GM12878 (cell line): Measurements from ENCODE around the gene IRX4. TPM values are rescaled to one million over a fixed set of nuclear protein-coding genes. Genes with fewer than 3 reads are reported as not detected.

ENCODE experiments used
- ATAC-seq: fragments of 200-7000 bp; cut with Tn5 transposase; 3 replicates; pipeline ENCODE4 v1.9.1; 2020; ENCODE audit warnings: mild to moderate bottlenecking, moderate library complexity
- BruUV-seq: library from RNA; stranded (reverse); fragments of 400-500 nt; replicated peaks from 2 replicates; lab custom pipeline; 2021; lab: Mats Ljungman, UMichigan
- CTCF ChIA-PET: fragments of 300-600 bp; sonication (Branson Sonifier 250); formaldehyde crosslinking; extraction: SDS; loops from one replicate; lab custom pipeline; 2021; ENCODE audit warnings: inconsistent platforms; lab: Yijun Ruan, JAX
- POLR2A ChIA-PET: fragments of 350-600 bp; formaldehyde crosslinking; extraction: SDS; loops from one replicate; lab custom pipeline; 2021; ENCODE audit warnings: inconsistent platforms; lab: Charles Lee
- RAD21 ChIA-PET: fragments of 300-600 bp; sonication (Branson Sonifier 250); formaldehyde crosslinking; loops from one replicate; lab custom pipeline; 2023; ENCODE audit warnings: antibody characterized with exemption; ENCODE audit not compliant: unreplicated experiment; lab: Charles Lee
- SMC1A ChIA-PET: fragments of 300-600 bp; sonication (Branson Sonifier 250); formaldehyde crosslinking; loops from one replicate; lab custom pipeline; 2023; ENCODE audit not compliant: unreplicated experiment, uncharacterized antibody; lab: Charles Lee
- DNase-seq: peaks from one replicate; pipeline ENCODE4 v3.0.0-alpha.2; 2011; ENCODE audit warnings: low read depth, low spot score
- FAIRE-seq: peaks from 3 replicates; lab custom pipeline; 2011; peaks lifted over from hg19 to GRCh38; lab: Jason Lieb, UNC
- H2AFZ ChIP-seq: 2 replicates; pipeline ENCODE4 v1.6.0; 2011; ENCODE audit warnings: low read depth, low read length, control low read depth; ENCODE audit not compliant: control insufficient read depth
- H3K27ac ChIP-seq: 2 replicates; pipeline ENCODE4 v1.5.1; 2011; ENCODE audit warnings: control low read depth; ENCODE audit not compliant: control insufficient read depth, insufficient read depth
- H3K27me3 ChIP-seq, 2 experiments: replicated peaks in 1 of 2; 2 replicates each; pipeline versions ENCODE4 v1.6.0 to v1.6.1; 2011; ENCODE audit warnings: low read length in 1 of 2; ENCODE audit not compliant: control insufficient read depth in 2 of 2, insufficient read depth in 2 of 2
- H3K36me3 ChIP-seq, 2 experiments: 2 replicates each; pipeline ENCODE4 v1.5.1; 2011; ENCODE audit warnings: low read length in 1 of 2; ENCODE audit not compliant: control insufficient read depth in 2 of 2, insufficient read depth in 2 of 2
- H3K4me1 ChIP-seq: 2 replicates; pipeline ENCODE4 v1.6.1; 2011; ENCODE audit warnings: mild to moderate bottlenecking, low read length, moderate library complexity, mixed read lengths; ENCODE audit not compliant: control insufficient read depth, insufficient read depth
- H3K4me2 ChIP-seq: 2 replicates; pipeline ENCODE4 v1.6.0; 2011; ENCODE audit warnings: control low read depth; ENCODE audit not compliant: control insufficient read depth, insufficient read depth
- H3K4me3 ChIP-seq: fragments of 200-600 bp; sonication (generic); 2 replicates; pipeline ENCODE4 v1.5.1; 2016
- H3K79me2 ChIP-seq: 2 replicates; pipeline ENCODE4 v1.6.0; 2011; ENCODE audit warnings: low read length; ENCODE audit not compliant: control insufficient read depth, insufficient read depth
- H3K9ac ChIP-seq: 2 replicates; pipeline ENCODE4 v1.8.0; 2011; ENCODE audit warnings: low read length, control low read depth, mixed read lengths; ENCODE audit not compliant: control insufficient read depth, insufficient read depth
- H3K9me3 ChIP-seq: replicated peaks from 3 replicates; pipeline ENCODE4 v1.5.1; 2011; ENCODE audit warnings: mild to moderate bottlenecking, low read length; ENCODE audit not compliant: control insufficient read depth, insufficient read depth
- H4K20me1 ChIP-seq: 2 replicates; pipeline ENCODE4 v1.6.0; 2011; ENCODE audit not compliant: control insufficient read depth, insufficient read depth
- BHLHE40 ChIP-seq, 2 experiments: fragments of 450-650 bp in 1 of 2; IDR thresholded peaks; 2 replicates each; pipeline ENCODE4 v1.6.1; 2011 to 2017; ENCODE audit warnings: low read depth in 2 of 2, borderline replicate concordance in 1 of 2, improper control_type of control experiment in 1 of 2, low read length in 1 of 2, mild to moderate bottlenecking in 1 of 2
- BRCA1 ChIP-seq: IDR thresholded peaks from 2 replicates; pipeline ENCODE4 v1.6.1; 2011; ENCODE audit warnings: low read depth, low read length, improper control_type of control experiment
- CHD2 ChIP-seq: IDR thresholded peaks from 2 replicates; pipeline ENCODE4 v1.6.1; 2011; ENCODE audit warnings: low read depth, low read length, improper control_type of control experiment, borderline replicate concordance
- HDAC6 ChIP-seq: fragments of 200-600 bp; sonication (generic); IDR thresholded peaks from one replicate; pipeline ENCODE4 v1.8.0; 2017; ENCODE audit warnings: antibody characterized with exemption; ENCODE audit not compliant: unreplicated experiment
- HSF1 ChIP-seq: fragments of 150-350 bp; IDR thresholded peaks from 2 replicates; pipeline ENCODE4 v1.6.1; 2014; ENCODE audit warnings: mild to moderate bottlenecking, low read depth, low read length
- IRF4 ChIP-seq: IDR thresholded peaks from 2 replicates; pipeline ENCODE4 v1.6.1; 2011; ENCODE audit warnings: low read depth, low read length
- PRDM15 ChIP-seq: fragments of 450-650 bp; formaldehyde crosslinking; IDR thresholded peaks from 2 replicates; pipeline ENCODE4 v1.4.0; 2020; ENCODE audit warnings: mild to moderate bottlenecking, moderate library complexity
- ZBED1 ChIP-seq: IDR thresholded peaks from 2 replicates; pipeline ENCODE4 v1.6.1; 2016; ENCODE audit warnings: borderline replicate concordance
- ZBTB4 ChIP-seq: fragments of 450-650 bp; formaldehyde crosslinking; IDR thresholded peaks from 2 replicates; pipeline ENCODE4 v1.4.0; 2022; ENCODE audit warnings: mild to moderate bottlenecking, moderate library complexity
- WGBS: methylation state at CpG from one replicate; pipeline ENCODE4 v1.1.6; 2016; ENCODE audit warnings: low lambda C conversion rate; ENCODE audit not compliant: insufficient replicate concordance, insufficient coverage; ENCODE audit errors: missing lambda C conversion rate; 5-methylcytosine and 5-hydroxymethylcytosine counted together
- in situ Hi-C: fragments of 300-500 bp; cut with MboI; formaldehyde crosslinking; loops from 9 replicates; pipeline ENCODE4 v1.14.3; 2018; ENCODE audit warnings: mixed read lengths
- intact Hi-C: fragments of 100-400 bp; cut with micrococcal nuclease; formaldehyde crosslinking; loops from one replicate; pipeline ENCODE4 v1.14.2; 2022; ENCODE audit not compliant: unreplicated experiment
- polyA plus RNA-seq, 11 experiments: library from polyadenylated mRNA; depleted of rRNA in 4 of 11; unstranded in 6 of 11; stranded (reverse) in 5 of 11; fragments of >200 nt; fragmentation: Nextera tagmentation in 4 of 11; fragmentation: Illumina TruSeq in 1 of 11; extraction: Ambion mirVana in 4 of 11; extraction: Trizol in 1 of 11; gene quantifications; 1 replicate in 1 of 11; 2 replicates in 10 of 11; pipeline versions ENCODE4 v1.2.1 to v1.2.3, GENCODE V29; 2011 to 2016; ENCODE audit warnings: inconsistent platforms in 2 of 11, missing spikeins in 2 of 11, low read depth in 1 of 11
- total RNA-seq, 4 experiments: library from RNA; depleted of rRNA in 3 of 4; stranded (reverse); fragments of >200 nt in 3 of 4; fragmentation: Illumina TruSeq in 1 of 4; extraction: Trizol in 1 of 4; gene quantifications; 2 replicates each; pipeline versions ENCODE4 v1.2.1 to v1.2.3, GENCODE V29; 2013 to 2021
- TF ChIP-seq, protein P1 (sequence below): IDR thresholded peaks from 2 replicates; pipeline ENCODE4 v1.6.1; 2011; ENCODE audit warnings: borderline replicate concordance, low read depth, mild to moderate bottlenecking, moderate library complexity, mixed read lengths, low read length; ENCODE audit not compliant: insufficient read depth; ENCODE audit errors: extremely low read length
- TF ChIP-seq, protein P2 (sequence below): IDR thresholded peaks from 2 replicates; pipeline ENCODE4 v1.6.1; 2012; ENCODE audit warnings: low read length, inconsistent platforms

IRX4 gene
- total and polyA plus RNA-seq, 10 of the 15 experiments (the other 5 are each of a cell fraction or from before 2014, with no cell fraction given), result not detected

DNA sequence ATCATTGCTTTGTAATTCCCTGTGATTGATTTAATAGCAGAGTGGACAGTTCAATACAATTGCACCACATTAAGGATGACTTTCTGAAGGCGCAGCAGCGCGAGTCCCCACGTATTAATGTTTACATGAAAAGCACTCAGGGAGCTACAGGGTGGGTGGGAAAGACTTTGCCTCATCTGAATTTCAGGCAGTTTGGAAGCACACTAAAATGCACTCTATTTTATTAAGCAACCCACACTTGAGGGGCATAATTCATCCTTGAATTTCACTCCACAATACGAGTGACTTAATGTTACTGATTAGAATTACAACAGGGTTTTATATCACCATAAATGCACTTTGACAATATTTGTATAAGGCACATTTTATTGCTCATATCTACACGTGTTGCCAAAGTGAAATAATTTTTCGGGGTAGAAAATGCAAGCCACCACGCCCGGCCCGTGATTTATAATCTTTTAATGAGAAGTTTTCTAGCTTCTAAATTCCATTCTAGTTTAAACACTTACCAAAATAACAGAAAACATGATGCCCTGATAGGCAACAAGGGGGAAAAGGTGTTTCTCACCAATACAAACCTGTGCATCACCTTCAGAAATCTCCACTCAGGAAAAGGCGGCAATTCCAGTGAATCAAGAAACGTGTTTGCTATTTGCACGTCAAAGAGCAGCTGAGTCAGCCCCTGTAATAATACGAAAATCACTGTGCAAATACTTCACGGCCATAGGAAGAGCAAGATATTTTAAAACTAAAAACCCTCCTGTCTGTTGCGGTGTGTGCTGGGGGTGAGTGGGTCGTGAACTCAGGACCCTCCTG, 40.5 kb downstream of the IRX4 start:
- intact Hi-C loops (no loop called here), in situ Hi-C loops (no loop called here)
- no peaks in the 10 kb centered on the region for H3K9me3 ChIP-seq
- H3K79me2 ChIP-seq, result no peaks in the 10 kb centered on the region
- SMC1A ChIA-PET, result no interaction called here
- H3K9ac ChIP-seq, result no peak overlapping the region
- no peak overlapping the region for H3K27ac ChIP-seq
- POLR2A ChIA-PET, result no interaction called here
- RAD21 ChIA-PET, result no interaction called here
- WGBS, result 39% methylated on average over 17 of the region's 17 CpGs
- peaks cover 0 to 2% of the 10 kb centered on the region in 2 experiments; a peak in 2 of 4 replicates for H3K27me3 ChIP-seq
- BruUV-seq, result no TSS peak
- no peak overlapping the region for H2AFZ ChIP-seq
- no peaks in the 10 kb centered on the region for H3K36me3 ChIP-seq
- no peak for FAIRE-seq
- no peak overlapping the region for H3K4me3 ChIP-seq
- no peak for DNase-seq
- H3K4me2 ChIP-seq, result no peak overlapping the region
- no peaks in the 10 kb centered on the region for H4K20me1 ChIP-seq
- CTCF ChIA-PET, result no interaction called here
- H3K4me1 ChIP-seq, result no peaks in the 10 kb centered on the region
- ATAC-seq, result no peak
- TF ChIP-seq ZBED1, result no peak
- no peak for TF ChIP-seq PRDM15 (CRISPR knock-in tag)
- TF ChIP-seq BHLHE40 (IDR thresholded peaks at IDR 0.05; ENCODE audit: borderline replicate concordance in 1 of 2, low read depth in 2 of 2, low read length in 1 of 2), result no peak
- TF ChIP-seq HDAC6, result no peak
- TF ChIP-seq ZBTB4 (CRISPR knock-in tag), result no peak
- TF ChIP-seq IRF4, result no peak
- TF ChIP-seq CHD2, result no peak
- TF ChIP-seq, protein P1, sequence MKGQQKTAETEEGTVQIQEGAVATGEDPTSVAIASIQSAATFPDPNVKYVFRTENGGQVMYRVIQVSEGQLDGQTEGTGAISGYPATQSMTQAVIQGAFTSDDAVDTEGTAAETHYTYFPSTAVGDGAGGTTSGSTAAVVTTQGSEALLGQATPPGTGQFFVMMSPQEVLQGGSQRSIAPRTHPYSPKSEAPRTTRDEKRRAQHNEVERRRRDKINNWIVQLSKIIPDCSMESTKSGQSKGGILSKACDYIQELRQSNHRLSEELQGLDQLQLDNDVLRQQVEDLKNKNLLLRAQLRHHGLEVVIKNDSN, result no peak
- no peak for TF ChIP-seq HSF1
- TF ChIP-seq, protein P2, sequence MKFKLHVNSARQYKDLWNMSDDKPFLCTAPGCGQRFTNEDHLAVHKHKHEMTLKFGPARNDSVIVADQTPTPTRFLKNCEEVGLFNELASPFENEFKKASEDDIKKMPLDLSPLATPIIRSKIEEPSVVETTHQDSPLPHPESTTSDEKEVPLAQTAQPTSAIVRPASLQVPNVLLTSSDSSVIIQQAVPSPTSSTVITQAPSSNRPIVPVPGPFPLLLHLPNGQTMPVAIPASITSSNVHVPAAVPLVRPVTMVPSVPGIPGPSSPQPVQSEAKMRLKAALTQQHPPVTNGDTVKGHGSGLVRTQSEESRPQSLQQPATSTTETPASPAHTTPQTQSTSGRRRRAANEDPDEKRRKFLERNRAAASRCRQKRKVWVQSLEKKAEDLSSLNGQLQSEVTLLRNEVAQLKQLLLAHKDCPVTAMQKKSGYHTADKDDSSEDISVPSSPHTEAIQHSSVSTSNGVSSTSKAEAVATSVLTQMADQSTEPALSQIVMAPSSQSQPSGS, result no peak
- no peak for TF ChIP-seq BRCA1
